Skeletal muscle tissue (tissue), 4 donors: ENCODE results near the gene B4GALT4. TPM values are rescaled to one million over a fixed set of nuclear protein-coding genes. Genes with fewer than 3 reads are reported as not detected.

Source experiments
- H3K27ac ChIP-seq: one replicate; pipeline ENCODE4 v1.7.0; 2013; ENCODE audit warnings: mild to moderate bottlenecking, low read depth, low read length, inconsistent platforms
- H3K27me3 ChIP-seq, 3 donors: one replicate each; pipeline ENCODE4 v1.7.0; 2013; ENCODE audit warnings: low read length in 3 of 3; ENCODE audit not compliant: control insufficient read depth in 3 of 3, insufficient read depth in 3 of 3
- H3K36me3 ChIP-seq, 3 donors: one replicate each; pipeline ENCODE4 v1.7.0; 2013; ENCODE audit warnings: low read length in 3 of 3; ENCODE audit not compliant: control insufficient read depth in 3 of 3, insufficient read depth in 3 of 3
- H3K4me1 ChIP-seq, 3 donors: one replicate each; pipeline ENCODE4 v1.7.0; 2013; ENCODE audit warnings: low read length in 3 of 3, mild to moderate bottlenecking in 3 of 3; ENCODE audit not compliant: control insufficient read depth in 3 of 3, insufficient read depth in 3 of 3
- H3K4me3 ChIP-seq, 3 donors: one replicate each; pipeline ENCODE4 v1.7.0; 2013; ENCODE audit warnings: low read length in 3 of 3
- H3K9ac ChIP-seq, 3 donors: one replicate each; pipeline ENCODE4 v1.7.0; 2013; ENCODE audit warnings: low read length in 3 of 3, mild to moderate bottlenecking in 3 of 3, moderate library complexity in 2 of 3, low read depth in 1 of 3
- H3K9me3 ChIP-seq, 3 donors: one replicate each; pipeline ENCODE4 v1.7.0; 2013; ENCODE audit warnings: low read length in 3 of 3; ENCODE audit not compliant: control insufficient read depth in 3 of 3
- total RNA-seq: library from RNA; depleted of rRNA; stranded (reverse); fragments of >200 nt; gene quantifications from one replicate; pipeline ENCODE4 v1.2.3, GENCODE V29; 2014
- donor health status: Osteomylitis.

The B4GALT4 gene
- total RNA-seq, 1 donor from 2014 or later, result 7.8 TPM

DNA sequence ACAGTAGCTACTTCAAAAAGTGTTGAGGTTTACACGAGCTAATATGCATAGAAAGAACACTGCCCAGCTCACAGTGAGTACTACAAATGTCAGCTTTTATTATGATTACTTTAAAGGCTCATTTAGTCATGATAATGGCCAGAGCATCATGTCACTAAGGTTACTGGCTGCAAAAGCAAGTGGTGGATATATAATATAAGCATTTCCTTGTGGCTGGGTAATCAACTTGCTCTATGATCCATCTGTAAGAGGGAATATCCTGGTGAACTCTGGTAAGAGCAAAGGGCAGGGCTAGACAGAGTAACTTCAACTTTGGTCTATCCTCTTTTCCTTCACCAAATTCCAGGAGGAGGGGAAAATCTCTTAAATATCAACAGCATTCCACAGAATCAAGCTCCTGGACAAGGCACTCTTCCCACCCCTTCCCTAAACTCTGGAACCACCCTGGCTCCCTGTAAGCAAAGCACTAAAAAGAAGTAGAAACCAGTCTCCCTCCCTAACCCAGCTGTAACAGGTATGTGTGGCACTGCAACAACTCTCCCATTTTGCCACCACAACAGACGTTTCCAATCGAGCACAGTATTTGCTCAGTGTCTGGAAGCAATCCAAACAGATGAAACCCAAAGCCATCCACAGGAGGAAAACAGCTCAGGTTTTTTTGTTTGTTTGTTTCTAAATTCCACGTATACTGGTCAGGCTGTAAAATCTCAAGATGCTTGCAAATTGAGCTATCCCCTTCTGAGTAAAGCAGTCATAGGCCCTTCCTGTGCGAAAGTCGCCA, 13.4 kb downstream of the B4GALT4 start:
- Histone ChIP-seq H3K36me3 (peaks cover 27 to 56% (median 54%) of the 10 kb centered on the region in 3 donors), H3K27me3 (no peaks in the 10 kb centered on the region), H3K4me3 (no peak overlapping the region), H3K27ac (no peak overlapping the region), H3K9me3 (no peaks in the 10 kb centered on the region), H3K9ac (no peak overlapping the region), H3K4me1 (no peaks in the 10 kb centered on the region)

DNA sequence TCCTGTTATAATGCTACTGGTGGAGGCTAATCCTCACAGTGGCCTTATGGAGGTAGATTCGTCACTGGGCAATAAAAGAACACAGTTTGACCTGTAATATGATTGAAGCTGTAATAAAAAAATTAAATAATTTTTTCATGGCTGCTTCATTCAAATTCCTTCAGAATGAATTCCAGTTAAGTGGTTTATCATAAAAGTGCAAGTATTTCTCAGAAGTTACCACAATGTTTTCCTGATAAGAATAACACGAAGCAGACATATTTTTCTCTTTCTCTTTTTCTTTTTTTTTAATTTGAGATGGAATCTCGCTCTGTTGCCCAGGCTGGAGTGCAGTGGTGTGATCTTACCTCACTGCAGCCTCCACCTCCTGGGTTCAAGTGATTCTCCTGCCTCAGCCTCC, 15.6 kb downstream of the B4GALT4 start:
- Histone ChIP-seq H3K9me3 (no peaks in the 10 kb centered on the region), H3K27me3 (no peaks in the 10 kb centered on the region), H3K27ac (no peak overlapping the region), H3K4me1 (no peaks in the 10 kb centered on the region), H3K9ac (no peak overlapping the region), H3K4me3 (no peak overlapping the region), H3K36me3 (peaks cover 29 to 57% (median 48%) of the 10 kb centered on the region in 3 donors)

DNA sequence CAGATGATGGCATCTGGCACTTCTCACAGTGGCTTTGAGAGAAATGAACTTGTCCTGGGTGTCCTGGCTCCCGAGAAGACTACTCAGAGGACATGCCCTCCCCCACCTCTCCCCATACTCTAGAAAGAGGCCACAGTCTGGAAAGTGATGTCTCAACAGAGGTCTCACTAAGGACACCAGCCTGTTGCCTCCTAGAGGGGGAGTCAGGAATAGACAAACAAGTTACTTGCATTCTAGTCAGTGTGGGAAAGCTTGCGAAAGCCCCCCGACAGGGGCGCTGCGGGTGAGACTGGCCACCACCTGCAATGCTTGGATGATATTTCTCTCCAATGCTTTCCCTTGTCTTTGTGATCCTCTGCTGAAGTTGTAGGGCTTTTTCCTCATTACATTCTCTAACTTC, 17.2 kb downstream of the B4GALT4 start:
- Histone ChIP-seq H3K27me3 (no peaks in the 10 kb centered on the region), H3K4me1 (no peaks in the 10 kb centered on the region), H3K36me3 (peaks cover 23 to 50% (median 45%) of the 10 kb centered on the region in 3 donors), H3K4me3 (no peak overlapping the region), H3K9ac (no peak overlapping the region), H3K9me3 (no peaks in the 10 kb centered on the region), H3K27ac (no peak overlapping the region)

DNA sequence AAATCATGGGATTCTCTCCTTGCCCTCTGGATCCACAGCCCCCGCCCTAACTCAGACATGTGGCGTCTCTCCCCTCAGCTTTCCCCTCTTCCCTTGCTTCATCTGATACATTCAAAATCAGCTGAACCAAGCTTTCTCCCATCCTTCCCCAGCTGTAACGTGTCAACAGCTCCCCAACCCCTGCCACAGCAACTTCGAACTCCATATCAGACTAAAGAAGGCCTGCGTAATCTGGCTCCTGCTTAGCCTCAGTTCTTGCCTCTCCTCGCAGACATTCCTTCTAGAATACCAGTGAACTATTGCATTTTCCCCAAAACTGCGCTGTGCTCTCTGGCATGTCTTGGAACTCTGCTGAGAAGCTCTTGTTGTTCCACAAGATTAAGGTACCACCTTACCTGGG, 18.3 kb downstream of the B4GALT4 start:
- no peak overlapping the region for H3K27ac ChIP-seq
- no peak overlapping the region for H3K9ac ChIP-seq
- H3K36me3 ChIP-seq, result peaks cover 26 to 53% (median 52%) of the 10 kb centered on the region in 3 donors
- no peaks in the 10 kb centered on the region for H3K27me3 ChIP-seq
- H3K4me3 ChIP-seq, result no peak overlapping the region
- no peaks in the 10 kb centered on the region for H3K9me3 ChIP-seq
- no peaks in the 10 kb centered on the region for H3K4me1 ChIP-seq

DNA sequence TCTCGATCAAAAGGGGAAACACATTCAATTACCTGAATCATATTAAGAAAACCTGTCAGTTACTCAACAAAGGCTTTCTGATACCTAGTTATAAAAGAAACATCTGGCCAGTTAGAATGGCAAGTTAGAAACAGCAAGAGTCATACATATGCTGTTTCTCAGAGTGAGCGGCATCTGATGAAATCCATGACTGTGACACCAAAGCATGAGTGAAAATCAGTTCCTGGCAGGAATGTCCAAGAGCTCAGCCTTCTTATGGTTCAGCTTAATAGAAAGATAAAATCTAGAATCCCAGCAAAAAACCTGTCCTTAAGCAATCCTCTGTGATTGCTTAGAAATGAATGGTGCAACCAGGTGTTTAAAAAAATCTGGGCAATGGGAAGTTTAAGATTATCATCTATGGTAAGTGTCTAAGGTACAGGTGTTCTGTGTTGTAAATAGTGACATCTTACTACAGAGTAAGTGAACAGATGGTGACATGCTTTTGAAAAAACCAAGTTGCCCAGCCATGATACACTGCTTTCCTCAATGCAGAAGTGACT, 18.8 kb downstream of the B4GALT4 start:
- no peak overlapping the region for H3K4me3 ChIP-seq
- no peak overlapping the region for H3K9ac ChIP-seq
- no peak overlapping the region for H3K27ac ChIP-seq
- H3K9me3 ChIP-seq, result no peaks in the 10 kb centered on the region
- no peaks in the 10 kb centered on the region for H3K27me3 ChIP-seq
- H3K4me1 ChIP-seq, result no peaks in the 10 kb centered on the region
- H3K36me3 ChIP-seq, result peaks cover 25 to 56% (median 52%) of the 10 kb centered on the region in 3 donors

DNA sequence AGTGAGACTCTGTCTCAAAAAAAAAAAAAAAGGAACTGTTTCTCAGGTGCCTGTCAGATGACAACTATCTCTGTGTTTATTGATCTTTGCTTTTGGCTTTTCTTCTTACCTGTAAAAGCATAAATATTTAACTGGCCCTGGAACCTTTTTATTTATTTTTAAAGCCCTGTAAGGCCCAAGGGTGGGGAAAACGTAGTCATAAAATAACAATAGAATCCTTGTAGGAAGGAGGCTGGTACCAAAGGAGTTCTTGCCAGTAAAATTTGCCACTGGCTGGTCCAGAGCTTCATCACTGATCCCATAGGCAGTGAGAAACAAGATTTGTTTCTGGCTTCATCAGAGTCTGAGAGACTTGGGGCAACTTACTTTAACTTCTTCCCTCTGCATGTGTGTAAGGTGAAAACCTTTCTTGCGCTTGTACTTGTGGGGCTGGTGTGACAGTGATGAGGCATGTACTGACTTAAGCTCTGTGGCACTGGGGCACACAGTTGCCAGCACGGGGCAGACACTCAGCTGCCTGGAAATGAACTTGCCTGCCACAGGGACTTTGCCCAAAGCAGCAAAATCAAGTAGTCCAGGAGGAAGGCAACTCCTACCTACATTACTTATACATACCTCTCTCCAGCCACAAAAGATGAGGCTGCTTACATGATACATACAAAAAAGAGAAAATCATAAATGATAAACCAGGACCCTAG, 19.6 kb downstream of the B4GALT4 start:
- H3K4me3 ChIP-seq, result no peak overlapping the region
- no peak overlapping the region for H3K27ac ChIP-seq
- no peaks in the 10 kb centered on the region for H3K27me3 ChIP-seq
- no peaks in the 10 kb centered on the region for H3K4me1 ChIP-seq
- H3K9ac ChIP-seq, result no peak overlapping the region
- H3K36me3 ChIP-seq, result peaks cover 22 to 50% (median 47%) of the 10 kb centered on the region in 3 donors
- H3K9me3 ChIP-seq, result no peaks in the 10 kb centered on the region

DNA sequence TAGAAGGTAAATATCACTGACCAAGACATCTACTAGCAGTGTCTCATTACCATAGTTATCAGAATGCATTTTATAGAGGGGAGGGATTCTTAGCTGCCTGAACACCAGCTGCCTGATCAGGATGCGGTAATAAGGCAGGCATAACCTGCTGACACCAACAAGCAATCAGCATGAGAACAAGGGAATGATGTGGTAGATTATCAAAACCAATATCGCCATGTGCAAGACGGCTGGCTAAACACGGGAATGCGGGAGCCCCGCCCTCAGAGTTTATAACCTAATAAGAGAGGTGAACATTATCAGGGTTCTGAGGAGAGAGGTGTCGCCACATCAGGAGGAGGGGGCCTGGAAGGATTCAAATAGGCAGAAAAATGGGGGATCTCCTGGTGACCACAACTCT, 20.5 kb downstream of the B4GALT4 start:
- Histone ChIP-seq H3K36me3 (peaks cover 26 to 55% (median 54%) of the 10 kb centered on the region in 3 donors), H3K9me3 (no peaks in the 10 kb centered on the region), H3K4me3 (no peak overlapping the region), H3K9ac (no peak overlapping the region), H3K27me3 (no peaks in the 10 kb centered on the region), H3K27ac (no peak overlapping the region), H3K4me1 (no peaks in the 10 kb centered on the region)

DNA sequence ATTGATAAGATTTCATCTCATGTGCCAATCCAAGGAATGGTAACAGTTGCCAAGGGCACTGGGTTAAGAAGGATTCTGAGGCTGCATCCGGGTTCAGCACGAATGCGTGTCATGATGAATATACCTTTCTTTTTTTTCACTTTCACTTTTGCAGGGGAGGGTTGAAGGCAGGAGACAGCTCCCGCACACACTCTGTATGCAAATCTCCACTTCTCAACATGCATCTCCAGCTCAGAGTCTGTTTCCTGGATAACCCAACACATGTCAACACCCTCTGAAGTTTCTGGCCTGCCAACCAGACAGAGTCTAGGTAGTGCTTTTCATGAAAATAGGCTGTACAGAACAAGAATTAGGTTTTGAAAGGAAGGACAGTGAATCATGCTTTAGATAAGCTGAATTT, 21.6 kb downstream of the B4GALT4 start:
- Histone ChIP-seq H3K27ac (no peak overlapping the region), H3K27me3 (no peaks in the 10 kb centered on the region), H3K36me3 (peaks cover 29 to 64% (median 58%) of the 10 kb centered on the region in 3 donors), H3K4me1 (no peaks in the 10 kb centered on the region), H3K4me3 (no peak overlapping the region), H3K9ac (no peak overlapping the region), H3K9me3 (no peaks in the 10 kb centered on the region)

DNA sequence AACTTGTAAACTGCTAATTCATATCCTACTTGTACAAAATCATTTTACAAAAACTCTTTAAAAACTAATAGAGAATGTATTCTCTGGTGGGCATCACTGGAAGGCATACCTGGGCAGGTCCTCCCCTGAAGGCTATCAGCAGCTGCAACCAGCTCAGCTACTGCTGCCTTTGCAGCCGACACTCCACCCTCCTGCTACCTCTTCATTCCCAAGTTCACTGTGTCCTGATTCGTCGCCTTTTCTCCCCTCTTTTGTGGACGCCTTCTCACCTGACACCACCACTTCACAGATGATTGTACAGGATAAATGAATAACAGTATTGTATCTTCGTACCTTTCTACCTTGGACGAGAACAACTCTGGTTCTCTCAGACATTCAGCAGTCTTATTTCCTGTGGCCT, 28.9 kb downstream of the B4GALT4 start:
- Histone ChIP-seq H3K27ac (no peak overlapping the region), H3K4me3 (no peak overlapping the region), H3K9ac (no peak overlapping the region), H3K4me1 (no peaks in the 10 kb centered on the region), H3K27me3 (no peaks in the 10 kb centered on the region), H3K36me3 (peaks cover 21 to 44% (median 37%) of the 10 kb centered on the region in 3 donors), H3K9me3 (no peaks in the 10 kb centered on the region)

DNA sequence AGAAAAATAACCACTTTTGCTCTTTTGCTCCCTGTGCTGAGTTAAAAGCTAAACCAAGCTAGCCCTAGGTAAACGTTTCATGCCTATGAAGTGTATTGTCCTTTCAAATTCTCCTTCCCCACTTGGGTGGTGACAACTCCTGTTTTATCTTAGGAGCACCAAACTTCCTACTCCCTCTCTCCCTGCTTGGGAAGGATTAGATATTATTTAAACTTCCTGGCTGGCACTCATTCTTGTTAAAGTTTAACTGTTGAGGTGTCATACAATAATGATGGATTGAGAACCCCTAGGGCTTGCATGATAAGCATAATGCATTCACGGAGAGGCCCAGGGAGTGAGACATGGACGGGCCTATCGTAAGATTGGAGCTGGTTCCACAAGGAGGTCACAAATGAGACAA, 29.5 kb downstream of the B4GALT4 start:
- Histone ChIP-seq H3K4me3 (no peak overlapping the region), H3K27me3 (no peaks in the 10 kb centered on the region), H3K36me3 (peaks cover 21 to 43% (median 37%) of the 10 kb centered on the region in 3 donors)

More for the DNA sequence above, 29.5 kb downstream of the B4GALT4 start:
- H3K27ac ChIP-seq, result no peak overlapping the region
- H3K4me1 ChIP-seq, result no peaks in the 10 kb centered on the region
- H3K9me3 ChIP-seq, result no peaks in the 10 kb centered on the region
- no peak overlapping the region for H3K9ac ChIP-seq
